OCI-LY7 (cell line): Measurements from ENCODE around the gene CDCP2. TPM values are rescaled to one million over a fixed set of nuclear protein-coding genes. Genes with fewer than 3 reads are reported as not detected.
A peak's percentile ranks its signal among the peaks of the same experiment; 100 is the strongest.
"Not testable (repeated sequence)": the region's sequence is repeated elsewhere in the genome, so short reads cannot be mapped to it uniquely, and the experiment has no call there.

Experiments used
- BruUV-seq: library from RNA; stranded (reverse); fragments of 400-500 nt; replicated peaks from 2 replicates; lab custom pipeline; 2021; lab: Mats Ljungman, UMichigan
- CTCF ChIA-PET: fragments of 300-600 bp; sonication (Branson Sonifier 250); formaldehyde crosslinking; loops from one replicate; lab custom pipeline; 2022; ENCODE audit warnings: antibody characterized with exemption; ENCODE audit not compliant: unreplicated experiment; lab: Charles Lee
- POLR2A ChIA-PET: fragments of 300-600 bp; sonication (Branson Sonifier 250); formaldehyde crosslinking; loops from one replicate; lab custom pipeline; 2022; ENCODE audit warnings: antibody characterized with exemption; lab: Charles Lee
- DNase-seq: peaks from one replicate; pipeline ENCODE4 v3.0.0-alpha.2; 2015; ENCODE audit warnings: low spot score
- H2AFZ ChIP-seq: fragments of 200-600 bp; sonication (generic), shearing (Covaris generic); 2 replicates; pipeline ENCODE4 v1.6.1; 2014; ENCODE audit warnings: mild to moderate bottlenecking, antibody characterized with exemption, low read length, moderate library complexity
- H3K27ac ChIP-seq: fragments of 200-600 bp; sonication (generic); 2 replicates; pipeline ENCODE4 v1.5.1; 2014; ENCODE audit warnings: mixed run types, low read depth, mild to moderate bottlenecking, moderate library complexity, low read length, inconsistent platforms; ENCODE audit not compliant: poor library complexity, severe bottlenecking
- H3K36me3 ChIP-seq: fragments of 200-600 bp; sonication (generic); 2 replicates; pipeline ENCODE4 v1.6.1; 2014; ENCODE audit warnings: mild to moderate bottlenecking, antibody characterized with exemption, low read length, moderate library complexity, mixed read lengths; ENCODE audit not compliant: insufficient read depth
- H3K4me1 ChIP-seq: fragments of 200-600 bp; sonication (generic); 2 replicates; pipeline ENCODE4 v1.5.1; 2014; ENCODE audit warnings: mild to moderate bottlenecking, low read length; ENCODE audit not compliant: insufficient read depth, poor library complexity, severe bottlenecking
- H3K4me2 ChIP-seq: fragments of 200-600 bp; sonication (generic); 2 replicates; pipeline ENCODE4 v1.6.1; 2014; ENCODE audit warnings: mild to moderate bottlenecking, low read length
- H3K4me3 ChIP-seq: fragments of 200-600 bp; sonication (generic); 2 replicates; pipeline ENCODE4 v1.5.1; 2014; ENCODE audit warnings: mild to moderate bottlenecking, low read depth, low read length; ENCODE audit not compliant: poor library complexity, severe bottlenecking
- H3K79me2 ChIP-seq: fragments of 200-600 bp; sonication (generic); 2 replicates; pipeline ENCODE4 v1.6.1; 2016; ENCODE audit warnings: low read depth, mild to moderate bottlenecking, low read length, moderate library complexity, mixed read lengths; ENCODE audit not compliant: insufficient read depth
- H3K9me2 ChIP-seq: fragments of 200-600 bp; sonication (generic); 2 replicates; pipeline ENCODE4 v1.6.1; 2016; ENCODE audit warnings: mild to moderate bottlenecking, low read length, mixed read lengths; ENCODE audit not compliant: insufficient read depth
- H3K9me3 ChIP-seq: fragments of 200-600 bp; sonication (generic); 2 replicates; pipeline ENCODE4 v1.6.1; 2014; ENCODE audit warnings: mild to moderate bottlenecking, mixed run types, low read length, mixed read lengths
- H4K20me1 ChIP-seq: fragments of 200-600 bp; sonication (generic); 2 replicates; pipeline ENCODE4 v1.6.1; 2014; ENCODE audit warnings: mild to moderate bottlenecking, antibody characterized with exemption, low read length, moderate library complexity, mixed read lengths; ENCODE audit not compliant: insufficient read depth
- CTCF ChIP-seq: fragments of 200-600 bp; sonication (generic); conservative IDR thresholded peaks from 2 replicates; pipeline ENCODE4 v1.5.1; 2014; ENCODE audit warnings: mild to moderate bottlenecking, antibody characterized with exemption, low read length, moderate library complexity, mixed read lengths
- EZH2phosphoT487 ChIP-seq: fragments of 200-600 bp; sonication (generic); IDR thresholded peaks from 2 replicates; pipeline ENCODE4 v1.6.1; 2018; ENCODE audit warnings: low read depth, borderline replicate concordance, mild to moderate bottlenecking, mixed run types, antibody characterized with exemption, low read length, moderate library complexity, mixed read lengths
- intact Hi-C: fragments of 100-400 bp; cut with micrococcal nuclease; formaldehyde crosslinking; loops from one replicate; pipeline ENCODE4 v1.10.0; 2022; ENCODE audit not compliant: unreplicated experiment
- total RNA-seq, 2 experiments: library from RNA; depleted of rRNA in 1 of 2; stranded (reverse); fragments of >200 nt in 1 of 2; shearing (Covaris generic) in 1 of 2; gene quantifications; 2 replicates each; pipeline ENCODE4 v1.2.3, GENCODE V29; 2014 to 2022

Gene CDCP2
- total RNA-seq, 2 experiments from 2014 or later, result 0.09 TPM; not detected in 1

GRCh38 chr1:54107131-54107530 lies 45.7 kb downstream of the CDCP2 start:
- ChIA-PET CTCF (no interaction called here), POLR2A (no interaction called here)
- peak; percentile 14 for DNase-seq

GRCh38 chr1:54105736-54106269 lies 47.0 kb downstream of the CDCP2 start:
- H2AFZ ChIP-seq, result no peak overlapping the region
- ChIA-PET CTCF (no interaction called here), POLR2A (interaction anchor here (1.3 kb wide), 1 partner anchor 9 kb away, joined by 4 read pairs; no protein-coding TSS in a partner anchor)
- no peaks in the 10 kb centered on the region for H3K36me3 ChIP-seq
- H3K27ac ChIP-seq, result no peak overlapping the region
- H3K4me3 ChIP-seq, result no peak overlapping the region
- BruUV-seq, result no TSS peak
- H4K20me1 ChIP-seq, result no peaks in the 10 kb centered on the region
- intact Hi-C loops, result no loop called here
- no peaks in the 10 kb centered on the region for H3K9me2 ChIP-seq
- TF ChIP-seq EZH2phosphoT487, result no peak
- TF ChIP-seq CTCF, result no peak
- no peaks in the 10 kb centered on the region for H3K79me2 ChIP-seq
- no peaks in the 10 kb centered on the region for H3K9me3 ChIP-seq
- no peak for DNase-seq
- H3K4me2 ChIP-seq, result no peak overlapping the region
- H3K4me1 ChIP-seq, result no peaks in the 10 kb centered on the region

More at GRCh38 chr1:54107131-54107530, 45.7 kb downstream of the CDCP2 start:
- H3K9me2 ChIP-seq, result no peaks in the 10 kb centered on the region
- no peak overlapping the region for H2AFZ ChIP-seq
- intact Hi-C loops, result no loop called here
- TF ChIP-seq CTCF, result peak; percentile 51; the same call in 1 of the 2 replicates
- TF ChIP-seq EZH2phosphoT487, result no peak
- BruUV-seq, result no TSS peak
- no peaks in the 10 kb centered on the region for H3K36me3 ChIP-seq
- H4K20me1 ChIP-seq, result no peaks in the 10 kb centered on the region
- H3K9me3 ChIP-seq, result no peaks in the 10 kb centered on the region
- no peak overlapping the region for H3K4me3 ChIP-seq
- no peaks in the 10 kb centered on the region for H3K4me1 ChIP-seq
- H3K79me2 ChIP-seq, result no peaks in the 10 kb centered on the region
- H3K4me2 ChIP-seq, result no peak overlapping the region
- H3K27ac ChIP-seq, result no peak overlapping the region

- no peaks in the 10 kb centered on the region for H3K4me1 ChIP-seq
- TF ChIP-seq CTCF, result no peak
- no peak for TF ChIP-seq EZH2phosphoT487
Measured at GRCh38 chr1:54105080-54105479, 47.7 kb downstream of the CDCP2 start.

GRCh38 chr1:54104613-54105012 lies 48.2 kb downstream of the CDCP2 start:
- DNase-seq, H3K27ac ChIP-seq, H3K4me3 ChIP-seq, H3K4me1 ChIP-seq, BruUV-seq, H2AFZ ChIP-seq, H3K9me3 ChIP-seq, intact Hi-C loops, H3K79me2 ChIP-seq, H3K36me3 ChIP-seq, CTCF ChIA-PET, H3K4me2 ChIP-seq, POLR2A ChIA-PET, H4K20me1 ChIP-seq, H3K9me2 ChIP-seq: not testable (repeated sequence)

More at GRCh38 chr1:54105080-54105479, 47.7 kb downstream of the CDCP2 start:
- CTCF ChIA-PET, result no interaction called here
- Histone ChIP-seq H3K27ac (no peak overlapping the region), H3K79me2 (no peaks in the 10 kb centered on the region), H3K4me2 (no peak overlapping the region), H3K4me3 (no peak overlapping the region), H3K9me3 (no peaks in the 10 kb centered on the region), H2AFZ (no peak overlapping the region), H3K36me3 (no peaks in the 10 kb centered on the region), H4K20me1 (no peaks in the 10 kb centered on the region), H3K9me2 (no peaks in the 10 kb centered on the region)
- no TSS peak for BruUV-seq
- no peak for DNase-seq
- POLR2A ChIA-PET, result interaction anchor here (1.3 kb wide), 1 partner anchor 10 kb away, joined by 4 read pairs; no protein-coding TSS in a partner anchor
- intact Hi-C loops, result no loop called here
